Measurements from ENCODE around the gene DUSP28.
A peak's percentile ranks its signal among the peaks of the same experiment; 100 is the strongest.

DUSP28 gene

GRCh38 chr2:240586919-240587800 is 27.0 kb downstream of the DUSP28 start:
- Histone ChIP-seq H3K9ac (ENCODE audit: low read length) (peak overlapping the region; percentile 79), H3K4me3 (ENCODE audit: low read length) (peak overlapping the region; percentile 78), H2BK5ac (ENCODE audit: low read length) (no peak overlapping the region), H3K79me2 (ENCODE audit: control insufficient read depth, insufficient read depth, low read length) (peaks cover 27% of the 10 kb centered on the region), H2BK120ac (ENCODE audit: low read depth, low read length) (no peak overlapping the region), H3K56ac (ENCODE audit: low read length) (peak overlapping the region; percentile 83), H3K4me2 (ENCODE audit: low read length) (peak overlapping the region; percentile 74), H2BK15ac (replicated peaks; ENCODE audit: low read depth) (no peak overlapping the region), H3K27me3 (ENCODE audit: insufficient read depth, low read length, poor library complexity) (no peaks in the 10 kb centered on the region), H3K79me1 (ENCODE audit: low read length) (peaks cover 33% of the 10 kb centered on the region), H3K18ac (ENCODE audit: low read length) (peak overlapping the region; percentile 13), H3K27ac (ENCODE audit: low read depth, low read length) (no peak overlapping the region), H3K36me3 (ENCODE audit: control insufficient read depth, insufficient read depth, low read length) (no peaks in the 10 kb centered on the region), H3K23ac (ENCODE audit: low read length) (no peak overlapping the region), H4K8ac (ENCODE audit: low read depth, low read length) (no peak overlapping the region), H2AK5ac (ENCODE audit: low read length) (no peak overlapping the region), H3K4ac (ENCODE audit: low read depth, low read length) (no peak overlapping the region), H3K4me1 (ENCODE audit: control insufficient read depth, low read depth, low read length) (peaks cover 12% of the 10 kb centered on the region), H4K5ac (ENCODE audit: low read length) (no peak overlapping the region)
- DNase-seq: peak; percentile 59
- WGBS (ENCODE audit: extremely low coverage, insufficient coverage, low lambda C conversion rate): no CpG with 5 or more reads among the region's 62 CpGs

GRCh38 chr2:240588006-240588655 is 28.0 kb downstream of the DUSP28 start:
- Histone ChIP-seq H3K36me3 (ENCODE audit: control insufficient read depth, insufficient read depth, low read length) (no peaks in the 10 kb centered on the region), H3K4ac (ENCODE audit: low read depth, low read length) (no peak overlapping the region), H2BK15ac (replicated peaks; ENCODE audit: low read depth) (no peak overlapping the region), H2BK5ac (ENCODE audit: low read length) (no peak overlapping the region), H3K23ac (ENCODE audit: low read length) (no peak overlapping the region), H3K18ac (ENCODE audit: low read length) (no peak overlapping the region), H3K79me2 (ENCODE audit: control insufficient read depth, insufficient read depth, low read length) (peaks cover 27% of the 10 kb centered on the region), H2AK5ac (ENCODE audit: low read length) (no peak overlapping the region), H3K9ac (ENCODE audit: low read length) (peak overlapping the region; percentile 79), H2BK120ac (ENCODE audit: low read depth, low read length) (no peak overlapping the region), H4K8ac (ENCODE audit: low read depth, low read length) (no peak overlapping the region), H3K56ac (ENCODE audit: low read length) (peak overlapping the region; percentile 22), H3K27me3 (ENCODE audit: insufficient read depth, low read length, poor library complexity) (no peaks in the 10 kb centered on the region), H3K4me2 (ENCODE audit: low read length) (peak overlapping the region; percentile 25), H3K4me3 (ENCODE audit: low read length) (no peak overlapping the region), H3K27ac (ENCODE audit: low read depth, low read length) (no peak overlapping the region), H3K4me1 (ENCODE audit: control insufficient read depth, low read depth, low read length) (peaks cover 12% of the 10 kb centered on the region), H3K79me1 (ENCODE audit: low read length) (peaks cover 30% of the 10 kb centered on the region), H4K5ac (ENCODE audit: low read length) (no peak overlapping the region)
- no CpG with 5 or more reads among the region's 10 CpGs for WGBS (ENCODE audit: extremely low coverage, insufficient coverage, low lambda C conversion rate)
- DNase-seq: no peak

DNA sequence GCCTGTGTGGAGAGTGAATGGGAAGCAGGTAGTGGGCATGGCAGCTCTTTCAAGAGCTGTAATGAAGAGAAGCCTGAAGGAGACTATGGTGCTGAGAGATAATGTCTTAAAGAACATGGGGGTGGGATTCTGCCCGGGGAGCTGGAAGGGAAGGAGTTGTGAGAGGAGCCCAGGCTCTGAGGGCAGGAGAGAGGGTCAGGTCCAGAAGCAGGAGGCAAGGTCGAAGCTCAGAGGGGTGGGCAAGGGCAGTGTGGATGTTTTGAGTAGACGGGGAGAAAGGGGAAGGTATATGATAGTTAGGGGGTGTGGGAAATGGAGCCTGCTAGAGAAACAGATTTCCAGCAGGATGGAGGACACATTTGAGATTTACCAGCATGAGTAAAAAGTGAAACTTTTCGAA is 28.5 kb downstream of the DUSP28 start:
- no peak overlapping the region for H4K8ac ChIP-seq (ENCODE audit: low read depth, low read length)
- no peak overlapping the region for H4K5ac ChIP-seq (ENCODE audit: low read length)
- H3K79me1 ChIP-seq (ENCODE audit: low read length): peaks cover 26% of the 10 kb centered on the region
- no peak overlapping the region for H3K4me3 ChIP-seq (ENCODE audit: low read length)
- H2AK5ac ChIP-seq (ENCODE audit: low read length): no peak overlapping the region
- no peak overlapping the region for H3K4ac ChIP-seq (ENCODE audit: low read depth, low read length)
- no CpG with 5 or more reads among the region's 4 CpGs for WGBS (ENCODE audit: extremely low coverage, insufficient coverage, low lambda C conversion rate)
- no peak overlapping the region for H3K27ac ChIP-seq (ENCODE audit: low read depth, low read length)
- H3K27me3 ChIP-seq (ENCODE audit: insufficient read depth, low read length, poor library complexity): no peaks in the 10 kb centered on the region
- no peak overlapping the region for H3K4me2 ChIP-seq (ENCODE audit: low read length)
- H3K4me1 ChIP-seq (ENCODE audit: control insufficient read depth, low read depth, low read length): peaks cover 12% of the 10 kb centered on the region
- no peak overlapping the region for H3K9ac ChIP-seq (ENCODE audit: low read length)
- no peak overlapping the region for H3K56ac ChIP-seq (ENCODE audit: low read length)
- no peaks in the 10 kb centered on the region for H3K36me3 ChIP-seq (ENCODE audit: control insufficient read depth, insufficient read depth, low read length)
- no peak overlapping the region for H2BK5ac ChIP-seq (ENCODE audit: low read length)
- peaks cover 27% of the 10 kb centered on the region for H3K79me2 ChIP-seq (ENCODE audit: control insufficient read depth, insufficient read depth, low read length)
- no peak overlapping the region for H2BK15ac ChIP-seq (replicated peaks; ENCODE audit: low read depth)
- no peak for DNase-seq
- H3K18ac ChIP-seq (ENCODE audit: low read length): no peak overlapping the region
- H3K23ac ChIP-seq (ENCODE audit: low read length): no peak overlapping the region
- H2BK120ac ChIP-seq (ENCODE audit: low read depth, low read length): no peak overlapping the region

DNA sequence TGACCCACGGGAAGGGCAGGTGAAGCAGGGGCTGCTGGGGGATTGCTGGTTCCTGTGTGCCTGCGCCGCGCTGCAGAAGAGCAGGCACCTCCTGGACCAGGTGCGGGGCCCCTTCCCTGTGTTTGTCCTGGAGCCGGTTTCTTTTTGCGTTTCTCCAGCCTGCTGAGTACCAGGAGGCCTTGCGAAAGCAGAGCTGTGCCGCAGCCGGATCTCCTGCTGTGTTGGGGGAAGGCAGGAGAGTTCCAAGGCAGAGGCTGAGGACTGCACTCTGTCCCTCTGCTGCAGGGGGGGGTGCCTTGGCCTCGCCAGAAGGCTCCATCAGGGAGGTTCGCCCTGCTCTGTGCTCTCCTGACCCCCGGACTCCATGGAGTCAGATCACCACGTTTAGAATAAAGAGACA is 29.2 kb downstream of the DUSP28 start:
- Histone ChIP-seq H3K56ac (ENCODE audit: low read length) (no peak overlapping the region), H4K5ac (ENCODE audit: low read length) (no peak overlapping the region), H3K18ac (ENCODE audit: low read length) (no peak overlapping the region), H2BK5ac (ENCODE audit: low read length) (no peak overlapping the region), H3K36me3 (ENCODE audit: control insufficient read depth, insufficient read depth, low read length) (no peaks in the 10 kb centered on the region), H2BK120ac (ENCODE audit: low read depth, low read length) (no peak overlapping the region), H3K79me1 (ENCODE audit: low read length) (peaks cover 25% of the 10 kb centered on the region), H3K4me2 (ENCODE audit: low read length) (no peak overlapping the region), H3K27me3 (ENCODE audit: insufficient read depth, low read length, poor library complexity) (no peaks in the 10 kb centered on the region), H4K8ac (ENCODE audit: low read depth, low read length) (no peak overlapping the region), H3K4me1 (ENCODE audit: control insufficient read depth, low read depth, low read length) (peaks cover 12% of the 10 kb centered on the region), H2BK15ac (replicated peaks; ENCODE audit: low read depth) (no peak overlapping the region), H3K4me3 (ENCODE audit: low read length) (no peak overlapping the region), H3K79me2 (ENCODE audit: control insufficient read depth, insufficient read depth, low read length) (peaks cover 25% of the 10 kb centered on the region), H3K9ac (ENCODE audit: low read length) (no peak overlapping the region), H3K23ac (ENCODE audit: low read length) (no peak overlapping the region), H3K27ac (ENCODE audit: low read depth, low read length) (no peak overlapping the region), H2AK5ac (ENCODE audit: low read length) (no peak overlapping the region), H3K4ac (ENCODE audit: low read depth, low read length) (no peak overlapping the region)
- WGBS (ENCODE audit: extremely low coverage, insufficient coverage, low lambda C conversion rate): no CpG with 5 or more reads among the region's 14 CpGs
- no peak for DNase-seq

DNA sequence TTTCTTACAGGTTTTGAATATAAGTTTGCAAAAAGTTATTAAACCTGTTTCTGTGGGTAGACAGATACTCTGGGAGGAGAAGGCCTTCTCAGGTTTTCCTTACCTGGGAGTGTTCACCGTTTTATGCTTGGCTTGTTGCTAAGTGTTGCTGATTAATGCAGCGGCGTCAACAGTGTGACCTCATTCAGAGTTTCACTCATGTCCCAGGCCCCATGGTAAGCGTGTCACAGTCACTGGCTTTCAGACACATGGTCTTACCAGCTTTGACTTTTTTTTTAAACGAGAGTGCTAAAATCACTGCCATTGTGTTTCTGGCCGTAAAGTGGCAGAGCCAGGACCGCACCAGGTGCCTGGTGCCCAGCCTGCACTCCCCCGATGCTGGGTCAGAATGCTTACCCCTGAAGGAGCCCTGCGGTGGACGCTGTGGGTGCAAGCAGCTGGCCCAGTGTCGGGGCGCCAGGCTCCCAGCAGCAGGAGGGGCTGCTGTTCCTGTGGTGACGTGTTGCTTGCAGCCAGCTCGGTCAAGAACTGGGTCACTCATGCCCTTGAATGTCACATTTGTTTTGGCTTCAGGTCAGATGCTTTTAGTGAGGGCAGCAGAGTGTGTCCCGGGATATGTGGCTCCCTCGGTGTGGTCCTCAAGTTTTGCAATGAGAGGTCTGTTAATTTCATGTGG is 29.8 kb downstream of the DUSP28 start:
- H3K4ac ChIP-seq (ENCODE audit: low read depth, low read length): no peak overlapping the region
- no peak overlapping the region for H2BK15ac ChIP-seq (replicated peaks; ENCODE audit: low read depth)
- H3K79me1 ChIP-seq (ENCODE audit: low read length): peaks cover 21% of the 10 kb centered on the region
- no peak overlapping the region for H2BK120ac ChIP-seq (ENCODE audit: low read depth, low read length)
- no peak overlapping the region for H4K5ac ChIP-seq (ENCODE audit: low read length)
- no peak overlapping the region for H3K23ac ChIP-seq (ENCODE audit: low read length)
- H3K27ac ChIP-seq (ENCODE audit: low read depth, low read length): no peak overlapping the region
- no peak overlapping the region for H3K18ac ChIP-seq (ENCODE audit: low read length)
- H2BK5ac ChIP-seq (ENCODE audit: low read length): no peak overlapping the region
- peaks cover 23% of the 10 kb centered on the region for H3K79me2 ChIP-seq (ENCODE audit: control insufficient read depth, insufficient read depth, low read length)
- DNase-seq: no peak
- peaks cover 10% of the 10 kb centered on the region for H3K4me1 ChIP-seq (ENCODE audit: control insufficient read depth, low read depth, low read length)
- H3K4me2 ChIP-seq (ENCODE audit: low read length): no peak overlapping the region
- H3K27me3 ChIP-seq (ENCODE audit: insufficient read depth, low read length, poor library complexity): no peaks in the 10 kb centered on the region
- H3K9ac ChIP-seq (ENCODE audit: low read length): no peak overlapping the region
- no peak overlapping the region for H4K8ac ChIP-seq (ENCODE audit: low read depth, low read length)
- H2AK5ac ChIP-seq (ENCODE audit: low read length): no peak overlapping the region
- H3K4me3 ChIP-seq (ENCODE audit: low read length): no peak overlapping the region
- H3K36me3 ChIP-seq (ENCODE audit: control insufficient read depth, insufficient read depth, low read length): no peaks in the 10 kb centered on the region
- no peak overlapping the region for H3K56ac ChIP-seq (ENCODE audit: low read length)
- no CpG with 5 or more reads among the region's 16 CpGs for WGBS (ENCODE audit: extremely low coverage, insufficient coverage, low lambda C conversion rate)
